ENCODE results near the gene THRB.

THRB gene

GRCh38 chr3:24271228-24271627 lies 223.4 kb downstream of the THRB start:
- Histone ChIP-seq H3K27ac (ENCODE audit: insufficient read depth, low read length, poor library complexity, severe bottlenecking) (no peak overlapping the region), H3K4me1 (ENCODE audit: control insufficient read depth, insufficient read depth, low read length, poor library complexity, severe bottlenecking) (no peaks in the 10 kb centered on the region), H3K9me3 (ENCODE audit: control insufficient read depth, low read length) (no peaks in the 10 kb centered on the region), H3K36me3 (ENCODE audit: control insufficient read depth, insufficient read depth, low read length) (no peaks in the 10 kb centered on the region), H3K4me3 (ENCODE audit: insufficient read depth, low read depth, low read length, poor library complexity, severe bottlenecking) (no peak overlapping the region), H3K27me3 (replicated peaks; ENCODE audit: control insufficient read depth, insufficient read depth, low read length, poor library complexity, severe bottlenecking) (no peaks in the 10 kb centered on the region)
- DNase-seq, result no peak

GRCh38 chr3:24270744-24271143 lies 223.9 kb downstream of the THRB start:
- no peak for DNase-seq
- Histone ChIP-seq H3K4me1 (ENCODE audit: control insufficient read depth, insufficient read depth, low read length, poor library complexity, severe bottlenecking) (no peaks in the 10 kb centered on the region), H3K36me3 (ENCODE audit: control insufficient read depth, insufficient read depth, low read length) (no peaks in the 10 kb centered on the region)

GRCh38 chr3:24270204-24270691 lies 224.4 kb downstream of the THRB start:
- Histone ChIP-seq H3K27me3 (replicated peaks; ENCODE audit: control insufficient read depth, insufficient read depth, low read length, poor library complexity, severe bottlenecking) (no peaks in the 10 kb centered on the region), H3K36me3 (ENCODE audit: control insufficient read depth, insufficient read depth, low read length) (no peaks in the 10 kb centered on the region), H3K4me3 (ENCODE audit: insufficient read depth, low read depth, low read length, poor library complexity, severe bottlenecking) (no peak overlapping the region), H3K4me1 (ENCODE audit: control insufficient read depth, insufficient read depth, low read length, poor library complexity, severe bottlenecking) (no peaks in the 10 kb centered on the region), H3K27ac (ENCODE audit: insufficient read depth, low read length, poor library complexity, severe bottlenecking) (no peak overlapping the region), H3K9me3 (ENCODE audit: control insufficient read depth, low read length) (no peaks in the 10 kb centered on the region)
- DNase-seq, result no peak

More at GRCh38 chr3:24270744-24271143, 223.9 kb downstream of the THRB start:
- Histone ChIP-seq H3K9me3 (ENCODE audit: control insufficient read depth, low read length) (no peaks in the 10 kb centered on the region), H3K4me3 (ENCODE audit: insufficient read depth, low read depth, low read length, poor library complexity, severe bottlenecking) (no peak overlapping the region), H3K27ac (ENCODE audit: insufficient read depth, low read length, poor library complexity, severe bottlenecking) (no peak overlapping the region), H3K27me3 (replicated peaks; ENCODE audit: control insufficient read depth, insufficient read depth, low read length, poor library complexity, severe bottlenecking) (no peaks in the 10 kb centered on the region)

- no peaks in the 10 kb centered on the region for H3K36me3 ChIP-seq (ENCODE audit: control insufficient read depth, insufficient read depth, low read length)
- no peak for DNase-seq
- no peaks in the 10 kb centered on the region for H3K9me3 ChIP-seq (ENCODE audit: control insufficient read depth, low read length)
- H3K4me3 ChIP-seq (ENCODE audit: insufficient read depth, low read depth, low read length, poor library complexity, severe bottlenecking), result no peak overlapping the region
- H3K4me1 ChIP-seq (ENCODE audit: control insufficient read depth, insufficient read depth, low read length, poor library complexity, severe bottlenecking), result no peaks in the 10 kb centered on the region
- no peak overlapping the region for H3K27ac ChIP-seq (ENCODE audit: insufficient read depth, low read length, poor library complexity, severe bottlenecking)
- no peaks in the 10 kb centered on the region for H3K27me3 ChIP-seq (replicated peaks; ENCODE audit: control insufficient read depth, insufficient read depth, low read length, poor library complexity, severe bottlenecking)
Measured at GRCh38 chr3:24264748-24265158, 229.9 kb downstream of the THRB start.

- Histone ChIP-seq H3K9me3 (ENCODE audit: control insufficient read depth, low read length) (no peaks in the 10 kb centered on the region), H3K4me3 (ENCODE audit: insufficient read depth, low read depth, low read length, poor library complexity, severe bottlenecking) (no peak overlapping the region), H3K27ac (ENCODE audit: insufficient read depth, low read length, poor library complexity, severe bottlenecking) (no peak overlapping the region)
Measured at GRCh38 chr3:24264011-24264410, 230.6 kb downstream of the THRB start.

GRCh38 chr3:24263069-24263668 lies 231.5 kb downstream of the THRB start:
- no peak for DNase-seq
- no peaks in the 10 kb centered on the region for H3K27me3 ChIP-seq (replicated peaks; ENCODE audit: control insufficient read depth, insufficient read depth, low read length, poor library complexity, severe bottlenecking)
- H3K4me3 ChIP-seq (ENCODE audit: insufficient read depth, low read depth, low read length, poor library complexity, severe bottlenecking), result no peak overlapping the region
- H3K27ac ChIP-seq (ENCODE audit: insufficient read depth, low read length, poor library complexity, severe bottlenecking), result no peak overlapping the region
- no peaks in the 10 kb centered on the region for H3K4me1 ChIP-seq (ENCODE audit: control insufficient read depth, insufficient read depth, low read length, poor library complexity, severe bottlenecking)
- H3K36me3 ChIP-seq (ENCODE audit: control insufficient read depth, insufficient read depth, low read length), result no peaks in the 10 kb centered on the region
- H3K9me3 ChIP-seq (ENCODE audit: control insufficient read depth, low read length), result no peaks in the 10 kb centered on the region

More at GRCh38 chr3:24264011-24264410, 230.6 kb downstream of the THRB start:
- H3K27me3 ChIP-seq (replicated peaks; ENCODE audit: control insufficient read depth, insufficient read depth, low read length, poor library complexity, severe bottlenecking), result no peaks in the 10 kb centered on the region
- no peaks in the 10 kb centered on the region for H3K4me1 ChIP-seq (ENCODE audit: control insufficient read depth, insufficient read depth, low read length, poor library complexity, severe bottlenecking)
- DNase-seq, result no peak
- no peaks in the 10 kb centered on the region for H3K36me3 ChIP-seq (ENCODE audit: control insufficient read depth, insufficient read depth, low read length)

GRCh38 chr3:24261521-24261920 lies 233.1 kb downstream of the THRB start:
- Histone ChIP-seq H3K27me3 (replicated peaks; ENCODE audit: control insufficient read depth, insufficient read depth, low read length, poor library complexity, severe bottlenecking) (no peaks in the 10 kb centered on the region), H3K4me1 (ENCODE audit: control insufficient read depth, insufficient read depth, low read length, poor library complexity, severe bottlenecking) (no peaks in the 10 kb centered on the region), H3K27ac (ENCODE audit: insufficient read depth, low read length, poor library complexity, severe bottlenecking) (no peak overlapping the region), H3K36me3 (ENCODE audit: control insufficient read depth, insufficient read depth, low read length) (no peaks in the 10 kb centered on the region), H3K4me3 (ENCODE audit: insufficient read depth, low read depth, low read length, poor library complexity, severe bottlenecking) (no peak overlapping the region), H3K9me3 (ENCODE audit: control insufficient read depth, low read length) (no peaks in the 10 kb centered on the region)
- DNase-seq, result no peak

- Histone ChIP-seq H3K9me3 (ENCODE audit: control insufficient read depth, low read length) (no peaks in the 10 kb centered on the region), H3K27ac (ENCODE audit: insufficient read depth, low read length, poor library complexity, severe bottlenecking) (no peak overlapping the region), H3K27me3 (replicated peaks; ENCODE audit: control insufficient read depth, insufficient read depth, low read length, poor library complexity, severe bottlenecking) (no peaks in the 10 kb centered on the region), H3K36me3 (ENCODE audit: control insufficient read depth, insufficient read depth, low read length) (no peaks in the 10 kb centered on the region), H3K4me3 (ENCODE audit: insufficient read depth, low read depth, low read length, poor library complexity, severe bottlenecking) (no peak overlapping the region), H3K4me1 (ENCODE audit: control insufficient read depth, insufficient read depth, low read length, poor library complexity, severe bottlenecking) (no peaks in the 10 kb centered on the region)
- no peak for DNase-seq
Measured at GRCh38 chr3:24259901-24260512, 234.6 kb downstream of the THRB start.

- no peak overlapping the region for H3K4me3 ChIP-seq (ENCODE audit: insufficient read depth, low read depth, low read length, poor library complexity, severe bottlenecking)
- H3K27me3 ChIP-seq (replicated peaks; ENCODE audit: control insufficient read depth, insufficient read depth, low read length, poor library complexity, severe bottlenecking), result no peaks in the 10 kb centered on the region
- H3K9me3 ChIP-seq (ENCODE audit: control insufficient read depth, low read length), result no peaks in the 10 kb centered on the region
- H3K27ac ChIP-seq (ENCODE audit: insufficient read depth, low read length, poor library complexity, severe bottlenecking), result no peak overlapping the region
- H3K36me3 ChIP-seq (ENCODE audit: control insufficient read depth, insufficient read depth, low read length), result no peaks in the 10 kb centered on the region
- no peak for DNase-seq
- no peaks in the 10 kb centered on the region for H3K4me1 ChIP-seq (ENCODE audit: control insufficient read depth, insufficient read depth, low read length, poor library complexity, severe bottlenecking)
Measured at GRCh38 chr3:24258727-24259600, 235.7 kb downstream of the THRB start.

- H3K4me1 ChIP-seq (ENCODE audit: control insufficient read depth, insufficient read depth, low read length, poor library complexity, severe bottlenecking), result no peaks in the 10 kb centered on the region
- H3K36me3 ChIP-seq (ENCODE audit: control insufficient read depth, insufficient read depth, low read length), result no peaks in the 10 kb centered on the region
- no peaks in the 10 kb centered on the region for H3K27me3 ChIP-seq (replicated peaks; ENCODE audit: control insufficient read depth, insufficient read depth, low read length, poor library complexity, severe bottlenecking)
- no peaks in the 10 kb centered on the region for H3K9me3 ChIP-seq (ENCODE audit: control insufficient read depth, low read length)
- H3K27ac ChIP-seq (ENCODE audit: insufficient read depth, low read length, poor library complexity, severe bottlenecking), result no peak overlapping the region
- DNase-seq, result no peak
- H3K4me3 ChIP-seq (ENCODE audit: insufficient read depth, low read depth, low read length, poor library complexity, severe bottlenecking), result no peak overlapping the region
Measured at GRCh38 chr3:24258260-24258659, 236.4 kb downstream of the THRB start.

Data from effector memory CD4-positive, alpha-beta T cell (primary cell).